GM19395 (cell line): Measurements from ENCODE around the gene VAMP3.
"Not testable (repeated sequence)": the region's sequence is repeated elsewhere in the genome, so short reads cannot be mapped to it uniquely, and the experiment has no call there.

Source experiments
- ATAC-seq: cut with Tn5 transposase; IDR thresholded peaks from one replicate; pipeline ENCODE4 v1.9.1; 2021; ENCODE audit warnings: mild to moderate bottlenecking, moderate library complexity; ENCODE audit not compliant: unreplicated experiment

Gene VAMP3

GRCh38 chr1:7767176-7767575 lies 3.9 kb upstream of the VAMP3 start:
- no peak for ATAC-seq

GRCh38 chr1:7768583-7768982 lies 2.5 kb upstream of the VAMP3 start:
- no peak for ATAC-seq

DNA sequence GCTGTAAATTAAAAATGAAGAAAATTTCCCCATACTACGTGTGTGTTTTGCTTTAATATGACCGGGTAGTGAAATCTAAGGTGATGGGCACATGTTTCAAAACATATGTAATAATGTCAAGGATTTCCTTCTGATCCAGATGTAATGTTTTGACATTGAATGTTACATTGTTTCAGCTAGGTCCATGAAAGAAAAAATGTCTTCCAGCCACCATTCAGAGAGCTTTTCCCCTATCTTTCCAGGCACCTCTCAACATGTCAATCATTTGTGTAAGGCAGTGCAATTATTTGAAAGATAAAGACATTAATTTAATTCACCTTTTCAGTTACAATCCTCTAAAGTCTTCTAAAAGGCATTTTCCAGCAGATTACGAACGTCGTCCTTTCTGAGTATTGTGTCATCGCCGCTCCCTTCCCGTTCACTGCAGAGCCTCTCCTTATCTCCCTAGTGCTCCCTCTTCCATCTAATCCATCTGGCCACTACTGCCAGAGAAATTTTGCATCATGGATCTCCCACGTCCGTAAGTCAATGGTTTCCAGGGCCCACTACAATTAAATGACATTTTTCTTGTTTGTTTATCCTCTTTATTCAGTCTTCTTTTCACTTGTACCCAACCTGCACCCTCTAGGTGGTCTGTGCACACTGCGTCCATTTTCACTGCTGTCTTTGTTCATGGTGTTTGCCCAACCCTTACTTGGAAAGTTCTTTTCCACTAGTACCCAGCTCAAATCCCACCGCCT lies 1.3 kb upstream of the VAMP3 start:
- ATAC-seq, result no peak

DNA sequence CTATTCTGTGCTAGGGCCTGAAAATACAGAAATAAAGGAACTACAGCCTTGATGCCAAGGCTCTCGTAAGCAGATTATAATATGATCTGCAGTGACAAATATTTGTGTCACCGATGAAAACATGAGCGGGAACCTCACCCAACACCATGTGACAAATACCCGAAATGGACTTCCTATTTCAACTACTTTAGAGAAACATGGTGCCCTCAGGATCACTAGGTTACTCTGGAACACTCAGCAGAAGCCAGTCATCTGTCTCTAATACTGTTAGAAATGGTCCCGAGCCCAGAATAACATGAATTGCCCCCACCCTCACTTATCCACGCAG lies 463 bp upstream of the VAMP3 start:
- peak; percentile 36 for ATAC-seq

GRCh38 chr1:7771823-7772299 lies 765 bp downstream of the VAMP3 start:
- peak; percentile 32 for ATAC-seq

- ATAC-seq, result no peak
Observed at GRCh38 chr1:7777591-7777990, 6.5 kb downstream of the VAMP3 start.

- ATAC-seq, result no peak
Observed at GRCh38 chr1:7778133-7778628, 7.1 kb downstream of the VAMP3 start.

GRCh38 chr1:7780976-7781375 lies 9.9 kb downstream of the VAMP3 start:
- ATAC-seq, result no peak

- no peak for ATAC-seq
Observed at GRCh38 chr1:7781501-7781900, 10.4 kb downstream of the VAMP3 start.

DNA sequence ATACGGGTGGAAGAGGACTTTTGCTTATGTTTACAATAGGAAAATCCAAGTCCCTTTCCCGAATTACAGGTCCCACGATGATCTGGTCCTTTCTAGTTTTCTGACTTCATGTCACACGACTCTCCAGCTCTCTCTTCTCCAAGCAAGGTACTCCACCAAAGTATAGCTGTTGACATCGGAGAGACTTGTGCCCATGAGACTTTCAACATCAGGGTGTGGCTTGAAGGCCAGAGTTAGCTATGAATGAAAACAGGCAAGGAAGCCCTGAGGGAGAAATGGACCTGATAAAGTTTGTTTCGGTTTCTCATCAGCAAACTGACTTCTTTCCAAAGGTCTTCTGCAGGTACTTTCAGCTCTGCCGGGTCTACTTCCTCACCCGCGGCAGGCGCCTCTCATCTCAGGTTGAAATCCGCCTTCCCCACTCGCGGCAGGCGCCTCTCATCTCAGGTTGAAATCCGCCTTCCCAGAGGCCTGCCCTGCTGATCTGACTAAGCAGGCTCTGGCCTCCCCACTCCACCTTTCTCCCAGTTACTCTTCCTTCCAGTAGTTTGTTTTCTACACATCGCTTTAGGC lies 10.9 kb downstream of the VAMP3 start:
- no peak for ATAC-seq

- no peak for ATAC-seq
Observed at GRCh38 chr1:7783178-7783711, 12.1 kb downstream of the VAMP3 start.

GRCh38 chr1:7783826-7784491 lies 12.9 kb downstream of the VAMP3 start, which contains the start of gene PER3:
Gene PER3, plus strand, starts transcription at chr1:7784291. Its CDS starts 587 bp downstream, at chr1:7784878.
- ATAC-seq, result peak; percentile 85

GRCh38 chr1:7784492-7785071 lies 13.5 kb downstream of the VAMP3 start:
- no peak for ATAC-seq

- no peak for ATAC-seq
Observed at GRCh38 chr1:7785108-7785507, 14.0 kb downstream of the VAMP3 start.

DNA sequence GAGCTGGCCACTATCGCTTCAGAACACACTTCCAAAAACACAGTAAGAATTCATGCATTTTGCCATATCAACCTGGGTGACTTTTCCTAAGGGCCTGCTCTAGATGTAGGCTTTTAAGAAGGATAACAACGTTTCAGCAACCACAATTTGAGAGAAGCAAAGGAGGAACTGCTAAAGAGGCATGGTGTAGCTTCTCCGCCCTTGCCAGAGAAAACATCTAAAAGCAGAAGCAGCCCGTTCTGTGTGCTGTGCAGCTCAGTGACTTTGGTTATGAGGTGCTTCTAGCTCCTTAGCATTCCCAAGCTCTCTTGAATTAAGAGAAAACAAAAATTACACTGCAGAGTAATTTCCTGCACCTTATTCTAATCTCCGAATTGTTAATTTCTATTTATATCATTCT lies 15.7 kb downstream of the VAMP3 start:
- no peak for ATAC-seq

DNA sequence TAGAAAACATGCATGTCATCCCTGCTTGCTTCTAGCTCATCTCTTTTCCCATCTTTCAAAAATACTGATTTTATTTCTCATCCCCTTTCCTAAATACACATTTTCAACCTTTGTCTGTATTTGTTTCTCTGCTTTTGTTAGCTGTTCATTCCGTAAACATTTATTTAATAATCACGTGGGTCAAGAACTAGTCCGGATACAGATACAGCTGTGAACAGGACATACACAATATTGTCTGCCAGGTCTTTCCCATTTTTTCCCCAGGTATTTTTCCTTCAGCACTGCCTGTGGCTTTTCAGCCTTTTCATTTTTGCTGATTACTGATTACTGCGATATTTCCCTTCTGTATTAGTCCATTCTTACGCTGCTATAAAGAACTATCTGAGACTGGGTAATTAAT lies 18.7 kb downstream of the VAMP3 start:
- ATAC-seq, result no peak

GRCh38 chr1:7791027-7791426 lies 19.9 kb downstream of the VAMP3 start:
- not testable (repeated sequence) for ATAC-seq

GRCh38 chr1:7795406-7795805 lies 24.3 kb downstream of the VAMP3 start:
- ATAC-seq, result no peak

- ATAC-seq, result no peak
Observed at GRCh38 chr1:7805460-7805859, 34.4 kb downstream of the VAMP3 start.

GRCh38 chr1:7808253-7808844 lies 37.3 kb downstream of the VAMP3 start:
- ATAC-seq, result no peak

GRCh38 chr1:7809742-7810141 lies 38.6 kb downstream of the VAMP3 start:
- no peak for ATAC-seq
